SK-MEL-5 (cell line): ENCODE measurements around the gene LMAN1. TPM values are rescaled to one million over a fixed set of nuclear protein-coding genes. Genes with fewer than 3 reads are reported as not detected.
A peak's percentile ranks its signal among the peaks of the same experiment; 100 is the strongest.

Experiments used
- DNase-seq: peaks from one replicate; pipeline ENCODE4 v3.0.0-alpha.2; 2016; ENCODE audit warnings: low read depth, low spot score
- in situ Hi-C: cut with HindIII; loops from 2 replicates; pipeline ENCODE4 v1.10.0; 2016; ENCODE audit warnings: low sequenced_read_pairs, high pct_unique_total_duplicates, low pct_unique_long_range_greater_than_20kb
- total RNA-seq: library from RNA; depleted of rRNA; stranded (reverse); fragments of >200 nt; shearing (Covaris generic); gene quantifications from 2 replicates; pipeline ENCODE4 v1.2.3, GENCODE V29; 2014

Gene LMAN1
- total RNA-seq, 1 experiment from 2014 or later, result 117 TPM

DNA sequence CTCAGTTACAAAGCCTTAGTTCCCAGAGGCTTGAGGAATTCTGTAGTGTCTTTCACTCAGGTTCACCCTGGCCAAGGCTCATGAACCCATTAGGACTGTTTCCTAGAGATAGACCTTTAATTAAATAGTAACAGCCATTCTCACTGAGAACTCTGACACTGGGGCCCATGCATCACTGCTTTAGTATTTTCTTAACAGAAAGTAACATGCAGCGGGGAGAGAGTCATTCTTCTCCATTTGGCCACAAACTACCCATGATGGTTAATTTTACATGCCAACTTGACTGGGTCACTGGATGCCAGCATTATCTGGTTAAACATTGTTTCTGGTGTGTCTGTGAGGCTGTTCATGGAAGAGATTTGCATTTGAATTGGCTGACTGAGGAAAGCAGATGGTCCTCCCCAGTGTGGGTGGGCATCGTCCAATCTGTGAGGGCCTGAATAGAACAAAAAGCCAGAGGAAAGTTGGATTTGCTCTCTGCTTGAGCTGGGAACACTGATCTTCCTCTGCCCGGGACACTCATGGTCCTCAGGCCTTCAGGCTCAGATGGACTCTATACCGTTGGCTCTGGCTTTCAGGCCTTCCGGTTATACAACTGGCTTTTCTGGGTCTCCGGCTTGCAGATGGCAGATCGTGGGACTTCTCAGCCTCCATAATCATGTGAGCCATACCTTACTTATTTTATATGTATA lies 35.0 kb downstream of the LMAN1 start:
- no peak for DNase-seq
- in situ Hi-C loops, result no loop called here

- in situ Hi-C loops, result no loop called here
- DNase-seq, result no peak
Observed at GRCh38 chr18:59318460-59319050, 40.5 kb downstream of the LMAN1 start, which contains the start of gene CPLX4. Gene CPLX4 (minus strand): TSS chr18:59318649. CDS start chr18:59318462, 187 bp downstream.

DNA sequence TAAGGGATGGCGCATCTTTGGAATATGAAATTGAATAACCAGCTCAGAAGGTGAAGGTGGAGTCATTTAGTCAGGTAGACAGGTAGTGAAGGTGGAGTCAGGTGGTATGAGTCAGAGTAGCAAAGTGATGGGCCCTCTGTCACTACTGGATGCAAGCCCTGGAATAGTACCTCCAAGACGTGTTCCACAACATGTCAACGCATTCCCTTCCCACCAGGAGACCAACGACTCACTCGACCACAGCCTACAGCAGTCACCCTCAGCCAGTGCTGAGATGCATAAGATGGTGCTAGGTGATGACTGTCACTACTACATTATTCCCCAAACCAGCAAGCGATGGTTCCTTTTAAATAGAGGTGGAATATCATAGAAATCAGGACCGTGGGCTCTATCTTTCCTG lies 47.4 kb downstream of the LMAN1 start:
- DNase-seq, result no peak
- in situ Hi-C loops, result no loop called here

GRCh38 chr18:59308938-59309260 lies 50.2 kb downstream of the LMAN1 start:
- in situ Hi-C loops, result no loop called here
- no peak for DNase-seq

DNA sequence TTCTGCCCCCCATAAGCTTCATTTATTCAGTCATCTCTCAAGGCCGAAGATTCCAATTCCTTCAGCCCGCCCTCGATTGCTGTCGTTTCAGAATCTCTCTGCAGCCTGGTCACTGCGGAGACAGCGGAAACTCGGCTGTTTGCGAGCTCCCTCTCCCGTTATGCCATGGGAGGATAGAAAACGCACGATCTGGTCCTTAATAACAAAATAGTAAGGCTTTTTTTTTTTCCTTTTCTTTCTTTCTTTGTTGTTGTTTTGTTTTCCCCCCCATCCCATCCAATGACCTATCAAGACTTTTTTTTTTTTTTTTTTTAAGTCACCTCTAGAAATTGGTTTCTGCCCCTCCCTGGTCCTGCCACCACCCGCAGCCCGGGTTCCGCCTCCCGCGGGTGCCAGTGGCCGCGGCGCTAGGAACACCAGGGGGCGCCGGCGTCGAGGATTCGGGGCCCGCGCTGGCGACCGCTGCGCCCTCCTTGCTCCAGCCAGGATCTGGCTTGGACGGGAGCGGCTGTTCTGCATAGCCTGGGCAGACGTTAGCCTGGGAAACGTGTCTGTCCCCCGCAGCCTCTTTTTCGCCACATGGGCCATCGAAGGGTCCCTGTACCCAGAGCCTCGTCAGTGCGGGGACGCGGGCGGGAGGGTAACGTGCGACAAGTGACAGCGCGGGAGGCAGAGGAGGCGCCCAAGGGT lies 50.7 kb downstream of the LMAN1 start:
- in situ Hi-C loops, result no loop called here

GRCh38 chr18:59306640-59307039 lies 52.4 kb downstream of the LMAN1 start:
- in situ Hi-C loops, result no loop called here
- no peak for DNase-seq

More for the DNA sequence above, 50.7 kb downstream of the LMAN1 start:
- peak; percentile 68 for DNase-seq

DNA sequence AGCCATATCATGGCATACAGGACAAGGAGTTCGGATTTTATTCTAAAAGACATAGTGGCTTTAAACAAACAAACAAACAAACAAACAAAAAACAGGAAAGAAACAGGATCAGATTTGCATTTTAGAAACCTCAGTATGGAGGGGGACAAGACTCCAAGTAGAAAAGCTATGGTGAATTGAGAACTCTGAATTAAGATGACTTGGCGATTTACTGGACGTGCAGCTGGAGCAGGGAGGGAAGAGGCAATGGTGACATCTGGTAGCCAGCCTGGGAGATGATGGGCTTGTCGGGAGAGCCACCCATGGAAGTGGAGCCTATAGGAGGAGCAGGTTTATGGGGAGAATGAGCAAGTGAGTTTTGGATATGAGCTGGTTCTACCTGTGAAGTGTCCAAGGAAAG lies 53.8 kb downstream of the LMAN1 start:
- DNase-seq, result no peak
- in situ Hi-C loops, result no loop called here

GRCh38 chr18:59303656-59304195 lies 55.3 kb downstream of the LMAN1 start:
- no peak for DNase-seq
- in situ Hi-C loops, result no loop called here

- no peak for DNase-seq
- in situ Hi-C loops, result no loop called here
Observed at GRCh38 chr18:59303006-59303405, 56.1 kb downstream of the LMAN1 start.

DNA sequence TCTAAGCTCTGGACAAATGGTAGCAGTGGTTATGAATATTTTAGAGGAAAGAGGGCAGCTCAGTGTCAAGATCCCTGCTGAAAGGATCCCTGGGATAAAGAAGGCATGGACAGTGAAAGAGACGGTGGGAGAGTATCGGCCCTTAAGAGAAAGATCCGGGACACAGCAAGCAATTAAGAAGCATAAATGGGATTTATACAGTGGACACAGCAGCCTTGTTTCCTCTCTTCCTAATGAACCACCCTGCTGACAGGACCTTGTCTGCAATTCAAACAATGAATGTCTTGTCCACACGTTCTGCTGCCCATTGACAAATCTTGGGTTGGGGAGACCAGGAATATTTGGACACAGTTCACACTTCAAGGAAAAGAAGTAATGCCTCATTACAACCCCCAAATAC lies 57.1 kb downstream of the LMAN1 start:
- DNase-seq, result peak; percentile 46
- in situ Hi-C loops, result no loop called here

DNA sequence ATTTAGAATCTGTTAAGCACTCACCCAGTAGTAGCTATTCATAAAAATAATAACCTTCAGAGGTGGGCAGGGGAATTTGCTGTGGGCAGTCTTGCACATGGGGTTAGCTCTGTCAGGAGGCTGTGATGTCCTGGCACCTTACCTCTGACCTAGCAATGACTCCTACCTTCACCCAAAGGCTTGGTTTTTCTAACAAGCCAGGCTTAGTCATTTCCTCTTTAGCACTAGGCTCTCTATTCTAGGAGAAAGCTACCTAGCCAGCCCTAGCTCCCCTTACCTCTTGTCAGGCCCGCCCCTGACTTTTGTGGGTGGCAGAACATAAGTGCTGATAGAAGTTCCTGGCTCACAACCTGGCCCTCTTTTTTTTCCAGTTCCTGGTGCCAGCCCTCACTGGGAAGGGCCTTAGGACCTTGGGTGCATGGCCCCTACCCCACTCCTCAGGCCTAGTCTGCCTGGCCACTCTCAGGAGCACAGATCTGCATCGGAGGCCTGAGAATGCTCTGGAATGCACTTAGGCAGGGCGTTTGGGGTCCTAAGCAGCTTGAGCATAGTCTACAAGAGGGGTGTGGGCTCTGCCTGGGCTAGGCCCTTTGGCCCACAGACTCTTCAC lies 58.3 kb downstream of the LMAN1 start:
- DNase-seq, result no peak
- in situ Hi-C loops, result no loop called here

DNA sequence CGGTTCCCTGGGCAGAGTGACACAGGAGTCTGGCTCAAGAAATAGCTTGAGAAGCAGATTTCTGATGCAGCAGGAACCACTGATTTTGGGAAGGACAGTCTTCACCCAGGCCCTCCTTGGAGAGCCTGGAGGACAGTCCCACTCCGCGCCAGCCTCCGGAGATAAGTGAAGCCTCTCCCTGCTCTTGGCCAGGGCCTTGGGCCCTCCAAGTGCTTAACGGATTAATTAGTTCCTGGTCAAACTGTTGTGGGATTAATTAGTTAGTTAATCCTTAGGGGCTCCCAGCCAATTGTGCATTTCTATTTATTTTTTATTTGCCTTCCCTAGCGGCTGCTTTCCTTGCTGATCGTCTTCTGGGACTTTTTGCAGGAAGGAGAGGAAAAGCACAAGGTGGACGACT lies 60.2 kb downstream of the LMAN1 start:
- in situ Hi-C loops, result no loop called here
- no peak for DNase-seq

DNA sequence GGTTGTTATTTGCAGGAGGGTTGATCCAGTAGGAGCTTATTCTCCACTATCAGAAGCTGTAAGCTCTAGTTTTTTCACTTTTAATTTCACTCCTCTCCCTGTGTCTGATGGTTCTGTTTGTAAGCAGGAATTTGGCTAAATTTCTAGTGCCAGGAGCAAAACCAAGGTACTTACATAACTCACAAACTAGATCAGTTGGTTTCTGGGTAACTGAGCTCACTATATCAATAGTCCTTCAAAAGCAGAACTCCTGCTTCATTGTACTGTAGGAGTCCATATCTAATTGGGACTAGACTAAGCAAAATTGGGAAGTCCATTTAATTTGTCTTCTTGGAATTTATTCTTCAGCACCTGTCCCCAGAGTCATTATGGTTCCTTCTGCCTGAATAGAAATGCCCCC lies 65.7 kb downstream of the LMAN1 start:
- no peak for DNase-seq
- in situ Hi-C loops, result no loop called here

DNA sequence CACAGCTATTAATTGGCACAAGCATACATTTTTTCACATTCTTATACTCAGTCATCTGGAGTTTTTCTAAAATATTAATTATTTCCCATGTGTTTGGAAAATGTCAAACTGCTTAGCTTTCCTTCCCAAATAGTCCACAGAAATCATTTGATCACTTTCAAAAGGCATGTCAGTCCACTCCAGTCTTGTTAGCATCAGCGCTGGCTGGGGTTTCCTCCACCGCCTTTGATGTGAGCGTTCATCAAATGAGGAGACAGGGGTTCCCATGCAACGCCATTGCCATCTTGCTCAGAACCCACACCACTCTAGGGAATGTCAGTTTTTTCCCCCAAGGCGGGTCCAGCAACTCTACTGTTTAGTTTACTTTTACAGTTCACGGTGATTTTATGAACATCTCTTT lies 72.7 kb downstream of the LMAN1 start:
- no peak for DNase-seq
- in situ Hi-C loops, result no loop called here

DNA sequence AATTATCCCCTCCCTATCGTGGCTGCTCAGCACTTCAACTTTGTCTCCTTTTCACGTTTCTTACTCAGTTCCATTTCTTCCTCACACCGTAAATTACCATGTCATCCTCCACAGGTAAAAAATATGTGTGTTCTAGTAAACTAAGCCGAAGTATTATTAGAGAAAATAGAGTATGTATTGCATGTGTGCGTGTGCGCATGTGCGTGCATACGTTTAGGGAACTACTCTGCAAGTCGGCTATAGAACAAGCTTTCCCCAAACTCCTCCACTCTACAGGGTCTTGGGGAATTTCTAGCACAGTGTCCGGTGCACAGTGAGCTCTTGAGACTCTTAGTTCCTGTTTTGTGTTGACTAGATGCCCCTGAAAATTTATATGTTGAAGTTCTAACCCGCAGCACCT lies 76.7 kb downstream of the LMAN1 start:
- in situ Hi-C loops, result no loop called here
- no peak for DNase-seq

GRCh38 chr18:59279722-59280121 lies 79.3 kb downstream of the LMAN1 start:
- DNase-seq, result no peak
- in situ Hi-C loops, result no loop called here

- in situ Hi-C loops, result no loop called here
Observed at GRCh38 chr18:59279193-59279592, 79.9 kb downstream of the LMAN1 start.

GRCh38 chr18:59278793-59279192 lies 80.3 kb downstream of the LMAN1 start:
- in situ Hi-C loops, result no loop called here
- no peak for DNase-seq

More at GRCh38 chr18:59279193-59279592, 79.9 kb downstream of the LMAN1 start:
- no peak for DNase-seq
